Measurements from ENCODE around the gene VPS51. TPM values are rescaled to one million over a fixed set of nuclear protein-coding genes. Genes with fewer than 3 reads are reported as not detected.

VPS51 gene
- total and polyA plus RNA-seq, 2 experiments from 2014 or later, result 45.3 to 450 TPM

DNA sequence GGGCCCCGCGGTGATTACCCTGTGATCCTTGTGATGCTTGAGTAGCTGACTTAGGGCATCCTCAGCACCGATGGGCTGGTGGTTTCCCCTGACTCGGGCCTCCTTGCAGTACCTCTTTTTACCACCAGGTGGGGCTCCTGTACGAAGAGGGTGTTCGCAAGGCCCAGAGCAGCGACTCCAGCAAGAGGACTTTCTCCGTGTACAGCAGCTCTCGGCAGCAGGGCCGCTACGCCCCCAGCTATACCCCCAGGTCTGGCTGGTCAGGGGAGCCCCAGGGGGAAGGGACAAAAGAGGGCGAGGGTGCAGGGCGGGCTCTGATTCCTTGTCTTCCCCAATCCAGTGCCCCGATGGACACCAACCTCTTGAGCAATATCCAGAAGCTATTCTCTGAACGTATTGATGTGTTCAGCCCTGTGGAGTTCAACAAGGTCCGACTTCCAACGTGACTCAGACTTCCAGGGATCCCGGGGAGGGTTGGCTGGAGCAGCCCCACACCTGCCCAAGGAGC lies 14.4 kb downstream of the VPS51 start:
- H3K4me3 Mint-ChIP-seq, result 0 out of 3 replicates have a peak overlapping the region, but pooled peaks have one; percentile 12
- peaks cover 2% of the 10 kb centered on the region for H3K9me3 Mint-ChIP-seq
- ATAC-seq, result peak; percentile 21
- H3K36me3 ChIP-seq (ENCODE audit: insufficient read depth), result no peaks in the 10 kb centered on the region
- 0 out of 2 replicates have a peak, but pooled peaks cover 5% of the 10 kb centered on the region for H3K79me2 ChIP-seq (replicated peaks; ENCODE audit: insufficient read depth)
- DNase-seq (ENCODE audit: low spot score), result peak; percentile 93
- H3K9me2 ChIP-seq (ENCODE audit: insufficient read depth), result no peaks in the 10 kb centered on the region
- peaks cover 9% of the 10 kb centered on the region; the same call in 1 of the 2 replicates for H3F3A ChIP-seq (replicated peaks; ENCODE audit: low read depth)
- H3K4me2 ChIP-seq, result peak overlapping the region; percentile 66; the same call in 1 of the 2 replicates
- no peak overlapping the region for H3K27ac ChIP-seq (ENCODE audit: low read depth)
- peaks cover 25% of the 10 kb centered on the region for H3K4me1 Mint-ChIP-seq
- no peaks in the 10 kb centered on the region for H3K27me3 ChIP-seq (ENCODE audit: insufficient read depth)
- H4K20me1 ChIP-seq (replicated peaks; ENCODE audit: insufficient read depth), result no peaks in the 10 kb centered on the region; the same call in 1 of the 2 replicates
- TF ChIP-seq NANOG (IDR thresholded peaks at IDR 0.05; ENCODE audit: borderline replicate concordance) (no peak), JUNB (IDR thresholded peaks at IDR 0.05; ENCODE audit: unreplicated experiment) (no peak), POLR2AphosphoS5 (IDR thresholded peaks at IDR 0.05; ENCODE audit: low read depth) (no peak), CREB1 (CRISPR knock-in tag; IDR thresholded peaks at IDR 0.05; ENCODE audit: low read depth) (no peak)
- TF ChIP-seq, protein P1, sequence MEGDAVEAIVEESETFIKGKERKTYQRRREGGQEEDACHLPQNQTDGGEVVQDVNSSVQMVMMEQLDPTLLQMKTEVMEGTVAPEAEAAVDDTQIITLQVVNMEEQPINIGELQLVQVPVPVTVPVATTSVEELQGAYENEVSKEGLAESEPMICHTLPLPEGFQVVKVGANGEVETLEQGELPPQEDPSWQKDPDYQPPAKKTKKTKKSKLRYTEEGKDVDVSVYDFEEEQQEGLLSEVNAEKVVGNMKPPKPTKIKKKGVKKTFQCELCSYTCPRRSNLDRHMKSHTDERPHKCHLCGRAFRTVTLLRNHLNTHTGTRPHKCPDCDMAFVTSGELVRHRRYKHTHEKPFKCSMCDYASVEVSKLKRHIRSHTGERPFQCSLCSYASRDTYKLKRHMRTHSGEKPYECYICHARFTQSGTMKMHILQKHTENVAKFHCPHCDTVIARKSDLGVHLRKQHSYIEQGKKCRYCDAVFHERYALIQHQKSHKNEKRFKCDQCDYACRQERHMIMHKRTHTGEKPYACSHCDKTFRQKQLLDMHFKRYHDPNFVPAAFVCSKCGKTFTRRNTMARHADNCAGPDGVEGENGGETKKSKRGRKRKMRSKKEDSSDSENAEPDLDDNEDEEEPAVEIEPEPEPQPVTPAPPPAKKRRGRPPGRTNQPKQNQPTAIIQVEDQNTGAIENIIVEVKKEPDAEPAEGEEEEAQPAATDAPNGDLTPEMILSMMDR (conservative IDR thresholded peaks at IDR 0.05; ENCODE audit: low read depth in 2 of 2), result peak; percentile 84 to 90
- H3K4me1 ChIP-seq (ENCODE audit: insufficient read depth), result peaks cover 13% of the 10 kb centered on the region
- H3K27ac Mint-ChIP-seq, result no peak overlapping the region
- no peak overlapping the region for H3K4me3 ChIP-seq
- no peak overlapping the region for H2AFZ ChIP-seq
- H3K36me3 Mint-ChIP-seq (ENCODE audit: low read depth), result peaks cover 18% of the 10 kb centered on the region; the same call in 2 of the 3 replicates
- H3K27me3 Mint-ChIP-seq (ENCODE audit: insufficient read depth, low read depth, poor library complexity), result peaks cover 29% of the 10 kb centered on the region

- Mint-ChIP-seq H3K4me3 (peak overlapping the region; percentile 96), H3K36me3 (ENCODE audit: low read depth) (peaks cover 22% of the 10 kb centered on the region; the same call in 2 of the 3 replicates), H3K27me3 (ENCODE audit: insufficient read depth, low read depth, poor library complexity) (peaks cover 34% of the 10 kb centered on the region), H3K9me3 (peaks cover 2% of the 10 kb centered on the region; the same call in 2 of the 3 replicates), H3K27ac (no peak overlapping the region; the same call in 1 of the 2 replicates), H3K4me1 (peaks cover 25% of the 10 kb centered on the region)
- Histone ChIP-seq H3F3A (replicated peaks; ENCODE audit: low read depth) (peaks cover 12% of the 10 kb centered on the region), H2AFZ (no peak overlapping the region), H3K27ac (ENCODE audit: low read depth) (no peak overlapping the region), H3K4me2 (peak overlapping the region; percentile 99), H3K27me3 (ENCODE audit: insufficient read depth) (no peaks in the 10 kb centered on the region), H3K4me1 (ENCODE audit: insufficient read depth) (peaks cover 13% of the 10 kb centered on the region), H3K4me3 (peak overlapping the region; percentile 99), H4K20me1 (replicated peaks; ENCODE audit: insufficient read depth) (peaks cover 5% of the 10 kb centered on the region; the same call in 1 of the 2 replicates), H3K9me2 (ENCODE audit: insufficient read depth) (no peaks in the 10 kb centered on the region), H3K36me3 (ENCODE audit: insufficient read depth) (no peaks in the 10 kb centered on the region), H3K79me2 (replicated peaks; ENCODE audit: insufficient read depth) (peaks cover 4% of the 10 kb centered on the region; the same call in 1 of the 2 replicates)
- no peak for ATAC-seq
- TF ChIP-seq, protein P1 (conservative IDR thresholded peaks at IDR 0.05; ENCODE audit: low read depth in 2 of 2), result 0 out of 4 replicates have a peak, but pooled peaks of 1 of the 2 experiments have one; percentile 0
- no peak for TF ChIP-seq ZNF114 (CRISPR knock-in tag; IDR thresholded peaks at IDR 0.05)
- no peak for DNase-seq (ENCODE audit: low spot score)
These were observed 15.2 kb downstream of the VPS51 start for GRCh38 chr11:65111159-65111743.
